DMS 273 treated with DMSO at 0.1 percent for 48 hours (cell line): Measurements from ENCODE around the gene FILIP1.

Experiments used
- DNase-seq: peaks from one replicate; lab custom pipeline; 2025; lab: John Stamatoyannopoulos, UW

FILIP1 gene

GRCh38 chr6:75493400-75494064 is at the start of gene FILIP1:
TSS of gene FILIP1 (minus strand) at chr6:75493800. CDS start at chr6:75414972, 78,828 bp downstream.
- no peak for DNase-seq

GRCh38 chr6:75543311-75543710 is 49.7 kb upstream of the FILIP1 start:
- DNase-seq, result no peak

- DNase-seq, result no peak
Measured at GRCh38 chr6:75539136-75539535, 45.5 kb upstream of the FILIP1 start.

- no peak for DNase-seq
Measured at GRCh38 chr6:75532521-75532920, 38.9 kb upstream of the FILIP1 start.

- DNase-seq, result no peak
Measured at GRCh38 chr6:75531174-75531573, 37.6 kb upstream of the FILIP1 start.

GRCh38 chr6:75530696-75531095 is 37.1 kb upstream of the FILIP1 start:
- no peak for DNase-seq

GRCh38 chr6:75528423-75528822 is 34.8 kb upstream of the FILIP1 start:
- DNase-seq, result no peak

- DNase-seq, result peak; percentile 40
Measured at GRCh38 chr6:75526502-75527127, 33.0 kb upstream of the FILIP1 start.

- DNase-seq, result no peak
Measured at GRCh38 chr6:75525682-75526081, 32.1 kb upstream of the FILIP1 start.

- no peak for DNase-seq
Measured at GRCh38 chr6:75524322-75524972, 30.8 kb upstream of the FILIP1 start.

- DNase-seq, result no peak
Measured at GRCh38 chr6:75516757-75517156, 23.2 kb upstream of the FILIP1 start.

- no peak for DNase-seq
Measured at GRCh38 chr6:75512591-75512990, 19.0 kb upstream of the FILIP1 start.

GRCh38 chr6:75505424-75505823 is 11.8 kb upstream of the FILIP1 start:
- DNase-seq, result no peak

GRCh38 chr6:75504465-75505222 is 11.0 kb upstream of the FILIP1 start:
- no peak for DNase-seq

- no peak for DNase-seq
Measured at GRCh38 chr6:75503291-75503690, 9.7 kb upstream of the FILIP1 start.

- DNase-seq, result no peak
Measured at GRCh38 chr6:75502884-75503283, 9.3 kb upstream of the FILIP1 start.

- DNase-seq, result no peak
Measured at GRCh38 chr6:75501756-75502155, 8.2 kb upstream of the FILIP1 start.

GRCh38 chr6:75499640-75500039 is 6.0 kb upstream of the FILIP1 start:
- no peak for DNase-seq

- DNase-seq, result no peak
Measured at GRCh38 chr6:75498862-75499261, 5.3 kb upstream of the FILIP1 start.

- DNase-seq, result no peak
Measured at GRCh38 chr6:75497994-75498393, 4.4 kb upstream of the FILIP1 start.

GRCh38 chr6:75495011-75495410 is 1.4 kb upstream of the FILIP1 start:
- no peak for DNase-seq

GRCh38 chr6:75494290-75494689 is 690 bp upstream of the FILIP1 start:
- no peak for DNase-seq
